ENCODE measurements around the gene LPCAT3. TPM values are rescaled to one million over a fixed set of nuclear protein-coding genes. Genes with fewer than 3 reads are reported as not detected.
A peak's percentile ranks its signal among the peaks of the same experiment; 100 is the strongest.

Gene LPCAT3
- total and polyA plus RNA-seq, 2 of the 4 experiments (the other 2 are of a cell fraction): 7.0 to 18.6 TPM

DNA sequence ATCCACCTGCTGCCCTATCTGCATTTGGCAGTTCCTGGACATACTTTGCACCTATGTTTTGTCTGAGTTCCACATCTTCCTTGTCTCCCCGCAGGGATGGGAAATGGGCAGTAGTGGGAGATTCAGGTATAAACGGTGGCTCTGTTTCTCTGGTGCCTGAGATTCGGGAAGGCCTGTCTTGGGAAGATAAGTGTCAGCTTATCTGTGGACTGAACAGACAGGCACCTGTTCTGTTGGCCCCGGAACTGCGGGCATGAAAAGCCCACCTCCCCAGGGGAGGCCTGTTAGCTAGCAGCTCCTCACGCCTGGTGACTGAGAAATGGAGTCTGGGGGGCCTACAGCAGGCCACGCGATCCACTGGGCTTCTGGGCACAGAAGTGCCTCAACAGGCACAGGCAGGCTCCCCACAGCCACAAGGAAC is 53.7 kb downstream of the LPCAT3 start:
- Histone ChIP-seq H4K20me1 (ENCODE audit: insufficient read depth, low read length) (no peaks in the 10 kb centered on the region), H3K4me3 (ENCODE audit: insufficient read depth, low read depth, low read length) (no peak overlapping the region), H3K79me1 (ENCODE audit: low read depth in 1 of 2, low read length in 2 of 2) (peaks cover 10 to 28% of the 10 kb centered on the region in 2 experiments), H2BK120ac (ENCODE audit: low read depth, low read length) (no peak overlapping the region), H3K9me1 (ENCODE audit: insufficient read depth, low read length) (no peaks in the 10 kb centered on the region), H2BK5ac (ENCODE audit: low read depth, low read length, poor library complexity, severe bottlenecking) (no peak overlapping the region), H3K27me3 (ENCODE audit: control insufficient read depth, insufficient read depth, low read length) (no peaks in the 10 kb centered on the region), H4K8ac (ENCODE audit: low read depth in 2 of 2, low read length in 2 of 2) (peak overlapping the region in 1 of 2 experiments; percentile 23; a peak in 1 of 4 replicates), H3K4ac (ENCODE audit: low read depth, low read length) (no peak overlapping the region), H4K91ac (ENCODE audit: insufficient read depth, low read depth, low read length) (no peak overlapping the region), H3K23ac (ENCODE audit: low read depth, low read length) (no peak overlapping the region), H3K27ac (ENCODE audit: insufficient read depth, low read length) (peak overlapping the region; percentile 33; the same call in 1 of the 2 replicates), H3K36me3 (ENCODE audit: control insufficient read depth, insufficient read depth, low read length) (peaks cover 38% of the 10 kb centered on the region), H3K56ac (ENCODE audit: extremely low read depth, insufficient read depth, low read length) (no peak overlapping the region), H2AK9ac (replicated peaks; ENCODE audit: low read depth, low read length, poor library complexity) (peak overlapping the region; percentile 77), H2AFZ (replicated peaks; ENCODE audit: low read length, poor library complexity) (peak overlapping the region; percentile 59), H2AK5ac (ENCODE audit: low read depth, low read length) (0 out of 2 replicates have a peak overlapping the region, but pooled peaks have one; percentile 23), H4K5ac (ENCODE audit: low read depth, low read length) (no peak overlapping the region), H3K14ac (replicated peaks; ENCODE audit: low read depth, low read length) (no peak overlapping the region), H3K4me1 (ENCODE audit: control insufficient read depth, insufficient read depth, low read length) (peaks cover 9% of the 10 kb centered on the region), H3K18ac (ENCODE audit: low read depth, low read length) (no peak overlapping the region), H3K9ac (ENCODE audit: low read depth, low read length) (no peak overlapping the region), H3K9me3 (ENCODE audit: control insufficient read depth, insufficient read depth, low read length) (no peaks in the 10 kb centered on the region), H3K4me2 (ENCODE audit: low read depth, low read length) (no peak overlapping the region), H2BK15ac (ENCODE audit: low read depth, low read length) (no peak overlapping the region), H2BK20ac (ENCODE audit: low read depth, low read length) (no peak overlapping the region)
- TF ChIP-seq MAZ (IDR thresholded peaks at IDR 0.05; ENCODE audit: borderline replicate concordance, low read depth, low read length): no peak
- no peak for TF ChIP-seq NFE2L2 (IDR thresholded peaks at IDR 0.05; ENCODE audit: low read depth, low read length)
- TF ChIP-seq FOS (IDR thresholded peaks at IDR 0.05; ENCODE audit: low read depth, low read length): no peak
- no peak for TF ChIP-seq ELK1 (IDR thresholded peaks at IDR 0.05; ENCODE audit: borderline replicate concordance, low read depth, low read length)
- no peak for TF ChIP-seq BHLHE40 (IDR thresholded peaks at IDR 0.05; ENCODE audit: low read depth, low read length)
- TF ChIP-seq MAFK (IDR thresholded peaks at IDR 0.05; ENCODE audit: low read depth, low read length): no peak
- ChIA-PET POLR2A (ENCODE audit: unreplicated experiment) (no interaction called here), CTCF (interaction anchor here (0.6 to 1.2 kb wide), 3 partner anchors 39 to 530 kb away, joined by 3 read pairs; no protein-coding TSS in a partner anchor)
- DNase-seq (no peak), ATAC-seq (ENCODE audit: low read depth) (peak; percentile 2; the same call in 1 of the 2 replicates)
- dilution Hi-C loops (cut with HindIII; ENCODE audit: low sequenced_read_pairs, unreplicated experiment) (no loop called here), intact Hi-C loops (cut with micrococcal nuclease) (loop anchor here (1.0 kb wide), 4 partner anchors 20 to 149 kb away; partner anchors contain the start of gene C12orf57), in situ Hi-C loops (cut with MboI; ENCODE audit: low sequenced_read_pairs) (loop anchor here (5.0 kb wide), 1 partner anchor 97 kb away; the partner anchor contains the start of gene TPI1)
- 80% methylated on average over 2 of the region's 8 CpGs; no CpG with 5 or more reads in 1 of the 2 experiments for WGBS, 2 experiments (ENCODE audit: extremely low coverage in 2 of 2, insufficient read length in 1 of 2)
- no TSS peak for BruUV-seq (replicated peaks)

Data from IMR-90 (cell line).